Suprapubic skin (tissue), 4 donors: Measurements from ENCODE around the gene LPAR1.

Experiments
- EP300 ChIP-seq: sonication (generic); formaldehyde crosslinking; IDR thresholded peaks from one replicate; pipeline ENCODE4 v1.6.1; 2017; ENCODE audit warnings: antibody characterized with exemption
- POLR2A ChIP-seq, 2 donors: fragments of 450-650 bp; IDR thresholded peaks; one replicate each; pipeline ENCODE4 v1.6.1; 2017; ENCODE audit warnings: antibody characterized with exemption in 2 of 2, mild to moderate bottlenecking in 2 of 2, moderate library complexity in 2 of 2
- POLR2AphosphoS5 ChIP-seq, 3 donors: sonication (generic); formaldehyde crosslinking; IDR thresholded peaks; one replicate each; pipeline ENCODE4 v1.6.1; 2017; ENCODE audit warnings: antibody characterized with exemption in 3 of 3
- TF ChIP-seq, protein P1 (sequence below), 2 donors: fragments of 200-600 bp in 1 of 2; fragments of 450-650 bp in 1 of 2; sonication (generic) in 1 of 2; IDR thresholded peaks; one replicate each; pipeline ENCODE4 v1.5.1; 2016 to 2019; ENCODE audit warnings: antibody characterized with exemption in 2 of 2, mild to moderate bottlenecking in 1 of 2, moderate library complexity in 1 of 2

GRCh38 chr9:110923601-110924000 lies 114.7 kb downstream of the LPAR1 start:
- TF ChIP-seq, protein P1, sequence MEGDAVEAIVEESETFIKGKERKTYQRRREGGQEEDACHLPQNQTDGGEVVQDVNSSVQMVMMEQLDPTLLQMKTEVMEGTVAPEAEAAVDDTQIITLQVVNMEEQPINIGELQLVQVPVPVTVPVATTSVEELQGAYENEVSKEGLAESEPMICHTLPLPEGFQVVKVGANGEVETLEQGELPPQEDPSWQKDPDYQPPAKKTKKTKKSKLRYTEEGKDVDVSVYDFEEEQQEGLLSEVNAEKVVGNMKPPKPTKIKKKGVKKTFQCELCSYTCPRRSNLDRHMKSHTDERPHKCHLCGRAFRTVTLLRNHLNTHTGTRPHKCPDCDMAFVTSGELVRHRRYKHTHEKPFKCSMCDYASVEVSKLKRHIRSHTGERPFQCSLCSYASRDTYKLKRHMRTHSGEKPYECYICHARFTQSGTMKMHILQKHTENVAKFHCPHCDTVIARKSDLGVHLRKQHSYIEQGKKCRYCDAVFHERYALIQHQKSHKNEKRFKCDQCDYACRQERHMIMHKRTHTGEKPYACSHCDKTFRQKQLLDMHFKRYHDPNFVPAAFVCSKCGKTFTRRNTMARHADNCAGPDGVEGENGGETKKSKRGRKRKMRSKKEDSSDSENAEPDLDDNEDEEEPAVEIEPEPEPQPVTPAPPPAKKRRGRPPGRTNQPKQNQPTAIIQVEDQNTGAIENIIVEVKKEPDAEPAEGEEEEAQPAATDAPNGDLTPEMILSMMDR (IDR thresholded peaks at IDR 0.05) = no peak
- TF ChIP-seq POLR2A (IDR thresholded peaks at IDR 0.05) (no peak), POLR2AphosphoS5 (IDR thresholded peaks at IDR 0.05) (no peak), EP300 (no peak)
